NAMALWA (cell line): Measurements from ENCODE around the gene NT5M.

Source experiments
- DNase-seq: peaks from one replicate; pipeline ENCODE4 v3.0.0-alpha.2; 2015; ENCODE audit warnings: low spot score

Gene NT5M

GRCh38 chr17:17303847-17304490 lies 796 bp downstream of the NT5M start:
- no peak for DNase-seq

- peak; percentile 41 for DNase-seq
These were observed 1.4 kb downstream of the NT5M start for GRCh38 chr17:17304521-17304985.

GRCh38 chr17:17305281-17305801 lies 2.2 kb downstream of the NT5M start:
- DNase-seq = peak; percentile 83

GRCh38 chr17:17309356-17309755 lies 6.2 kb downstream of the NT5M start:
- DNase-seq = no peak

- DNase-seq = peak; percentile 71
These were observed 10.3 kb downstream of the NT5M start for GRCh38 chr17:17313350-17313991.

GRCh38 chr17:17314501-17315071 lies 11.4 kb downstream of the NT5M start:
- DNase-seq = no peak

GRCh38 chr17:17315142-17315821 lies 12.1 kb downstream of the NT5M start:
- DNase-seq = no peak

- no peak for DNase-seq
These were observed 17.2 kb downstream of the NT5M start for GRCh38 chr17:17320188-17320910.

- no peak for DNase-seq
These were observed 17.7 kb downstream of the NT5M start for GRCh38 chr17:17320911-17321220.

- DNase-seq = no peak
These were observed 18.3 kb downstream of the NT5M start for GRCh38 chr17:17321356-17322025.

GRCh38 chr17:17322516-17323510 lies 19.6 kb downstream of the NT5M start:
- no peak for DNase-seq

- DNase-seq = no peak
These were observed 21.4 kb downstream of the NT5M start for GRCh38 chr17:17324616-17325015.

- DNase-seq = no peak
These were observed 22.1 kb downstream of the NT5M start for GRCh38 chr17:17325228-17325627.

GRCh38 chr17:17325816-17326215 lies 22.6 kb downstream of the NT5M start:
- no peak for DNase-seq

GRCh38 chr17:17326275-17326875 lies 23.2 kb downstream of the NT5M start:
- no peak for DNase-seq

GRCh38 chr17:17328251-17328650 lies 25.1 kb downstream of the NT5M start:
- DNase-seq = no peak

GRCh38 chr17:17341452-17341851 lies 38.3 kb downstream of the NT5M start:
- no peak for DNase-seq

- DNase-seq = no peak
These were observed 39.2 kb downstream of the NT5M start for GRCh38 chr17:17342242-17342945.

GRCh38 chr17:17343160-17343735 lies 40.1 kb downstream of the NT5M start:
- no peak for DNase-seq
